H9 (cell line): Measurements from ENCODE around the gene APBB2. TPM values are rescaled to one million over a fixed set of nuclear protein-coding genes. Genes with fewer than 3 reads are reported as not detected.

ENCODE experiments used
- DNase-seq: peaks from one replicate; pipeline ENCODE4 v3.0.0-alpha.2; 2017
- H2AFZ ChIP-seq: one replicate; pipeline ENCODE4 v1.6.1; 2013; ENCODE audit warnings: mild to moderate bottlenecking, low read length, control low read depth, moderate library complexity
- H2AK5ac ChIP-seq: 2 replicates; pipeline ENCODE4 v1.6.1; 2013; ENCODE audit warnings: low read length, control low read depth, mixed read lengths; ENCODE audit not compliant: insufficient read length
- H2BK120ac ChIP-seq: one replicate; pipeline ENCODE4 v1.6.1; 2013; ENCODE audit warnings: low read depth, mild to moderate bottlenecking, low read length, control low read depth, inconsistent platforms; ENCODE audit not compliant: poor library complexity, severe bottlenecking
- H2BK12ac ChIP-seq: 2 replicates; pipeline ENCODE4 v1.6.1; 2013; ENCODE audit warnings: low read length, control low read depth, mixed read lengths, low read depth; ENCODE audit not compliant: insufficient read length
- H2BK15ac ChIP-seq: 2 replicates; pipeline ENCODE4 v1.6.1; 2013; ENCODE audit warnings: low read depth, low read length, control low read depth
- H2BK20ac ChIP-seq: one replicate; pipeline ENCODE4 v1.6.1; 2013; ENCODE audit warnings: low read depth, mild to moderate bottlenecking, low read length, control low read depth, inconsistent platforms; ENCODE audit not compliant: poor library complexity, severe bottlenecking
- H2BK5ac ChIP-seq: 2 replicates; pipeline ENCODE4 v1.6.1; 2013; ENCODE audit warnings: low read length, control low read depth, mixed read lengths; ENCODE audit not compliant: insufficient read length
- H3K14ac ChIP-seq: 2 replicates; pipeline ENCODE4 v1.6.1; 2013; ENCODE audit warnings: low read length, control low read depth; ENCODE audit not compliant: insufficient read depth
- H3K18ac ChIP-seq: 2 replicates; pipeline ENCODE4 v1.6.1; 2013; ENCODE audit warnings: low read depth, mild to moderate bottlenecking, mixed read lengths, low read length, control low read depth; ENCODE audit not compliant: insufficient read length
- H3K23ac ChIP-seq: 2 replicates; pipeline ENCODE4 v1.6.1; 2013; ENCODE audit warnings: low read length, control low read depth, mixed read lengths, low read depth; ENCODE audit not compliant: insufficient read length
- H3K23me2 ChIP-seq: 2 replicates; pipeline ENCODE4 v1.6.1; 2013; ENCODE audit warnings: low read depth, mild to moderate bottlenecking, mixed read lengths, low read length, control low read depth; ENCODE audit not compliant: insufficient read length, poor library complexity, severe bottlenecking
- H3K27ac ChIP-seq: 2 replicates; pipeline ENCODE4 v1.5.1; 2013; ENCODE audit warnings: low read length, control low read depth, mixed read lengths, low read depth; ENCODE audit not compliant: insufficient read length
- H3K27me3 ChIP-seq: 2 replicates; pipeline ENCODE4 v1.6.1; 2013; ENCODE audit warnings: low read length, control low read depth, inconsistent platforms; ENCODE audit not compliant: insufficient read depth
- H3K4ac ChIP-seq: 2 replicates; pipeline ENCODE4 v1.6.1; 2013; ENCODE audit warnings: low read depth, mild to moderate bottlenecking, control low read depth, inconsistent platforms, low read length, moderate library complexity
- H3K4me1 ChIP-seq: 2 replicates; pipeline ENCODE4 v1.6.1; 2013; ENCODE audit warnings: low read length, control low read depth, inconsistent platforms; ENCODE audit not compliant: insufficient read depth
- H3K4me2 ChIP-seq: 2 replicates; pipeline ENCODE4 v1.6.1; 2013; ENCODE audit warnings: low read length, control low read depth, mixed read lengths; ENCODE audit not compliant: insufficient read length, insufficient read depth
- H3K56ac ChIP-seq: 2 replicates; pipeline ENCODE4 v1.6.1; 2013; ENCODE audit warnings: low read depth, mild to moderate bottlenecking, mixed read lengths, low read length, control low read depth; ENCODE audit not compliant: insufficient read length
- H3K79me1 ChIP-seq: 2 replicates; pipeline ENCODE4 v1.6.1; 2013; ENCODE audit warnings: low read depth, mild to moderate bottlenecking, moderate library complexity, low read length, control low read depth, inconsistent platforms; ENCODE audit not compliant: insufficient read depth, poor library complexity, severe bottlenecking
- H3K79me2 ChIP-seq: 2 replicates; pipeline ENCODE4 v1.6.1; 2013; ENCODE audit warnings: low read length, control low read depth, inconsistent platforms; ENCODE audit not compliant: insufficient read depth
- H3K9ac ChIP-seq: 2 replicates; pipeline ENCODE4 v1.6.1; 2013; ENCODE audit warnings: low read length, control low read depth, mixed read lengths; ENCODE audit not compliant: insufficient read length; ENCODE audit errors: extremely low read depth
- H3K9me3 ChIP-seq: one replicate; pipeline ENCODE4 v1.6.1; 2013; ENCODE audit warnings: low read depth, low read length, inconsistent platforms; ENCODE audit not compliant: control insufficient read depth
- H3T11ph ChIP-seq: one replicate; pipeline ENCODE4 v1.6.1; 2013; ENCODE audit warnings: mild to moderate bottlenecking, low read length, control low read depth, inconsistent platforms
- H4K20me1 ChIP-seq: one replicate; pipeline ENCODE4 v1.6.1; 2013; ENCODE audit not compliant: control insufficient read depth, insufficient read length, insufficient read depth
- H4K5ac ChIP-seq: 2 replicates; pipeline ENCODE4 v1.6.1; 2013; ENCODE audit warnings: low read depth, mild to moderate bottlenecking, mixed read lengths, low read length, control low read depth; ENCODE audit not compliant: insufficient read length
- H4K8ac ChIP-seq: replicated peaks from 2 replicates; pipeline ENCODE4 v1.6.1; 2013; ENCODE audit warnings: low read length, control low read depth, mixed read lengths, low read depth; ENCODE audit not compliant: insufficient read length
- H4K91ac ChIP-seq: 2 replicates; pipeline ENCODE4 v1.6.1; 2013; ENCODE audit warnings: low read depth, mild to moderate bottlenecking, moderate library complexity, mixed read lengths, low read length, control low read depth; ENCODE audit not compliant: insufficient read length
- H3K27ac Mint-ChIP-seq, 3 experiments: 2 replicates in 2 of 3; 3 replicates in 1 of 3; pipeline ENCODE4 v1.8.0; 2020 to 2021; ENCODE audit warnings: mixed read lengths in 3 of 3, mild to moderate bottlenecking in 1 of 3, moderate library complexity in 1 of 3
- H3K27me3 Mint-ChIP-seq: 2 replicates; pipeline ENCODE4 v1.8.0; 2021; ENCODE audit warnings: low read depth, mild to moderate bottlenecking, moderate library complexity, mixed read lengths
- H3K36me3 Mint-ChIP-seq, 3 experiments: 2 replicates in 2 of 3; 3 replicates in 1 of 3; pipeline ENCODE4 v1.8.0; 2020 to 2021; ENCODE audit warnings: low read depth in 3 of 3, mixed read lengths in 3 of 3; ENCODE audit not compliant: insufficient read depth in 1 of 3
- H3K4me1 Mint-ChIP-seq, 2 experiments: 2 replicates each; pipeline ENCODE4 v1.8.0; 2020; ENCODE audit warnings: mixed read lengths in 2 of 2
- H3K4me3 Mint-ChIP-seq, 2 experiments: 2 replicates in 1 of 2; 3 replicates in 1 of 2; pipeline ENCODE4 v1.8.0; 2020 to 2021; ENCODE audit warnings: mild to moderate bottlenecking in 2 of 2, mixed read lengths in 2 of 2, moderate library complexity in 1 of 2
- H3K9me3 Mint-ChIP-seq, 2 experiments: 2 replicates in 1 of 2; 3 replicates in 1 of 2; pipeline ENCODE4 v1.8.0; 2020; ENCODE audit warnings: mild to moderate bottlenecking in 2 of 2, mixed read lengths in 2 of 2, moderate library complexity in 1 of 2
- WGBS: extraction: QIAGEN DNeasy Blood & Tissue Kit; methylation state at CpG from one replicate; pipeline ENCODE4 v1.1.7; 2013; ENCODE audit warnings: missing lambda C conversion rate, low lambda C conversion rate, mixed read lengths; ENCODE audit not compliant: insufficient read length; ENCODE audit errors: extremely low coverage; 5-methylcytosine and 5-hydroxymethylcytosine counted together
- total RNA-seq: library from RNA; stranded (reverse); gene quantifications from 2 replicates; pipeline ENCODE4 v1.2.1, GENCODE V29; 2021
- TF ChIP-seq, protein P1 (sequence below): fragments of 200-600 bp; sonication (generic); conservative IDR thresholded peaks from 3 replicates; pipeline ENCODE4 v1.8.0; 2021; ENCODE audit warnings: antibody characterized with exemption, mild to moderate bottlenecking

APBB2 gene
- total RNA-seq, 1 experiment from 2014 or later, result 39.6 TPM

GRCh38 chr4:41199788-41200187 lies 14.6 kb downstream of the APBB2 start:
- Mint-ChIP-seq H3K9me3 (no peaks in the 10 kb centered on the region; a peak in 1 of 5 replicates), H3K4me3 (no peak overlapping the region), H3K27me3 (no peaks in the 10 kb centered on the region), H3K27ac (no peak overlapping the region), H3K36me3 (no peaks in the 10 kb centered on the region), H3K4me1 (peaks cover 12 to 18% of the 10 kb centered on the region in 2 experiments)
- no peak overlapping the region for H2BK5ac ChIP-seq
- H2AFZ ChIP-seq, result no peak overlapping the region
- H4K20me1 ChIP-seq, result no peaks in the 10 kb centered on the region
- no peaks in the 10 kb centered on the region; the same call in 1 of the 2 replicates for H3K4me1 ChIP-seq
- H2BK15ac ChIP-seq, result no peak overlapping the region
- no peak overlapping the region for H3K4me2 ChIP-seq
- H3T11ph ChIP-seq, result no peak overlapping the region
- H3K56ac ChIP-seq, result no peak overlapping the region
- no peak overlapping the region for H3K23ac ChIP-seq
- no peak overlapping the region for H4K91ac ChIP-seq
- no peaks in the 10 kb centered on the region for H3K79me1 ChIP-seq
- H3K9me3 ChIP-seq, result no peaks in the 10 kb centered on the region
- TF ChIP-seq, protein P1, sequence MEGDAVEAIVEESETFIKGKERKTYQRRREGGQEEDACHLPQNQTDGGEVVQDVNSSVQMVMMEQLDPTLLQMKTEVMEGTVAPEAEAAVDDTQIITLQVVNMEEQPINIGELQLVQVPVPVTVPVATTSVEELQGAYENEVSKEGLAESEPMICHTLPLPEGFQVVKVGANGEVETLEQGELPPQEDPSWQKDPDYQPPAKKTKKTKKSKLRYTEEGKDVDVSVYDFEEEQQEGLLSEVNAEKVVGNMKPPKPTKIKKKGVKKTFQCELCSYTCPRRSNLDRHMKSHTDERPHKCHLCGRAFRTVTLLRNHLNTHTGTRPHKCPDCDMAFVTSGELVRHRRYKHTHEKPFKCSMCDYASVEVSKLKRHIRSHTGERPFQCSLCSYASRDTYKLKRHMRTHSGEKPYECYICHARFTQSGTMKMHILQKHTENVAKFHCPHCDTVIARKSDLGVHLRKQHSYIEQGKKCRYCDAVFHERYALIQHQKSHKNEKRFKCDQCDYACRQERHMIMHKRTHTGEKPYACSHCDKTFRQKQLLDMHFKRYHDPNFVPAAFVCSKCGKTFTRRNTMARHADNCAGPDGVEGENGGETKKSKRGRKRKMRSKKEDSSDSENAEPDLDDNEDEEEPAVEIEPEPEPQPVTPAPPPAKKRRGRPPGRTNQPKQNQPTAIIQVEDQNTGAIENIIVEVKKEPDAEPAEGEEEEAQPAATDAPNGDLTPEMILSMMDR, result no peak
- no CpG with 5 or more reads among the region's 3 CpGs for WGBS
- H2BK20ac ChIP-seq, result no peak overlapping the region
- H3K27me3 ChIP-seq, result no peaks in the 10 kb centered on the region
- H3K4ac ChIP-seq, result no peak overlapping the region
- H4K8ac ChIP-seq, result no peak overlapping the region
- H3K9ac ChIP-seq, result no peak overlapping the region
- no peak overlapping the region for H3K27ac ChIP-seq
- peaks cover 4% of the 10 kb centered on the region; the same call in 1 of the 2 replicates for H3K79me2 ChIP-seq
- DNase-seq, result no peak
- H2BK12ac ChIP-seq, result no peak overlapping the region
- H2AK5ac ChIP-seq, result no peak overlapping the region
- H3K18ac ChIP-seq, result no peak overlapping the region
- no peak overlapping the region for H2BK120ac ChIP-seq
- no peak overlapping the region for H3K14ac ChIP-seq
- H4K5ac ChIP-seq, result no peak overlapping the region
- no peaks in the 10 kb centered on the region for H3K23me2 ChIP-seq
